HG03139 (cell line): ENCODE data around the gene DVL1.

Experiments
- ATAC-seq: cut with Tn5 transposase; IDR thresholded peaks from one replicate; pipeline ENCODE4 v1.9.1; 2021; ENCODE audit not compliant: unreplicated experiment

Gene DVL1

GRCh38 chr1:1342061-1342562 is 7.1 kb downstream of the DVL1 start:
- ATAC-seq = no peak

DNA sequence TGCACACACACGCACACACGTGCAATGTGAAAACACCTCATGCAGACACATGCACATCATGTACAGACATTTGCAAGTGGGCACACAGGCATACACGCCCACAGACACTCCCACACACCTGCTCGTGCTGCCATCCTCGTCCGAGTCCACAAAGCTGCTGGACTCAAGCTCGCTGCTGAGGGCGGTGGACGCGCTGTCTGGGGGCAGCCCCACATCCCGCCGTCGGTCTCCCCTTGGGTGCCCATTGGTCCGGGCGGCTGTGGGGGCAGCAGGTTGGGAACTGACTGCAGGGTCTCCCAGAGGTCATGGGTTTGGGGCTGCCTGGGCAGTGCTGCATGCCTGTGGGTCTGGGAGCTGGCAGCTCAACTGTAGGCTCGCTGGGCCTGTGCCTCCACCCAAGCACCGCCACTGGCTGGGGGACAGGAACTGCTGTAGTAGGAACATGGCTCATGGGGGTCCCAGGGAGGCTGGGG is 7.6 kb downstream of the DVL1 start:
- ATAC-seq = no peak

GRCh38 chr1:1340791-1341548 is 8.2 kb downstream of the DVL1 start:
- no peak for ATAC-seq

GRCh38 chr1:1340185-1340584 is 9.0 kb downstream of the DVL1 start:
- ATAC-seq = no peak

DNA sequence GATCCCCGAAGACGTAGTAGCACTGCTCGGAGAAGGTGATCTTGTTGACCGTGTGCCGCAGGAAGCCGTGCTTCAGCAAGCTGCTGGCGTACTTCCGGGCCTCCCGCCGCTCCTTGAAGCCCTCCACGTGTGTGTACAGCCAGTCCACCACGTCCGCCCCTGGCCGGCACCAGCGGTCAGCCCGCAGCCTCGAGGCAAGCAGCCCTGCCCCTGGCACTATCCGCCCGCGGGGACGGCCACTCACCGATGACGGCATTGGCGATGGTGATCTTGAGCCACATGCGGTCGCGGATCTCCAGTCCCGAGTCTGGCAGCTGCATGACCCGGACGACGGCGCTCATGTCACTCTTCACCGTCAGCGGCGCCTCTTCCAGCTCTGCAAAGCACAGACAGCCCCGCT is 10.9 kb downstream of the DVL1 start:
- no peak for ATAC-seq

DNA sequence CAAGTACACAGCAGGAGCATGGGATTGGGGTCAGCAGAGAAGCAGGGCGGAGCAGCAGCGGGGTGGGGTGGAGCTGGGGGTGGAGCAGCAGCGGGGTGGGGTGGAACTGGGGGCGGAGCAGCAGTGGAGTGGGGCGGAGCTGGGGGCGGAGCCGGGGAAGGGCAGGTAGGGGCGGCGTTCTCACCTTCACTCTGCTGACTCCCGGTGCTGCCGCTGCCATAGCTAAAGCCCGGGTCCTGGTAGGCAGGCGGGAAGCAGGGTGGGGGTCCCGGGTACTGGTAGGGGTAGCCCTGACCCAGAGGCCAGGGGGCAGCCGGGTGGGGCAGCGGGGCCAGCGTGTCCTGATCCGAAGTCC is 11.4 kb downstream of the DVL1 start:
- ATAC-seq = no peak

- no peak for ATAC-seq
Measured at GRCh38 chr1:1336931-1337792, 12.1 kb downstream of the DVL1 start.

DNA sequence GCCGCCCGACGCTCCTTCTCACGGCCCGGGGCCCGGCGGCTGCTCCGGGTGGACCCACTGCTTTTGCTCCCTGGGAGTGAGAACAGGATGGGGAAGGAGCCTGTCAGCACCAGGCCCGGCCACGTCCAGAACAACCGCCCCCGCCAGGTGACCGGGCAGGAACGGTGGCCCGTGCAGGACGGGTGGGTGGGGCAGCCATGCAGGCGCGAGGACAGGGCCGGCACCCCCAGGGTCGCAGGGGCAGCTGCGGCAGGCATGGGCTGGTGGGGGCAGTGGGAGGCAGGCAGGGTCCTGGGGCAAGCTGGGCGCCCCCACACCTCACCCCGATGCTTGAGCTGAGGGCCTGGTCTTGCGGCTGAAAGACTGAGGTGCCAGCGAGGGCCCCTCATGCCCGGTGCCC is 12.8 kb downstream of the DVL1 start:
- ATAC-seq = no peak

DNA sequence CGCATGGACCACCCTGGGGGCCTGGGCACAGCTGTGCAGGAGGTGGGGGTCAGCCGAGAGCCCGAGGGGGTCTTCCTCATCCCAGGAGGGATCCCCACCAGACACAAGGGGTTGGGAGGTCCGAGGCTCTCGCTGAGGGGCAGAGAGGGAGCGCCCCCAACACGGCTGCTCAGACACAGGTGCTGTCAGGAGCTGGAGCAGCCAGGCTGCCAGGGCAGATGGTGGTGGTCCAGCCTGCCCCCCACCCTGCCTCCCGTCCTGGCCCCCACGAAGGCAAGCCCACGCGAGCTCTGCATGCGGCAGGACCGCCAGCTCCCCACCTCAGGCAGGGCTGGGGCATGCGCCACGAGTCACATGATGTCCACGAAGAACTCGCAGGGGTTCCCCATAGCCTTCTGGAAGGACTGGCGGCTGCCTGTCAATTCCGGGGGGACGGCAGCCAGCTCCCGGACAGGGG is 13.4 kb downstream of the DVL1 start:
- ATAC-seq = no peak

DNA sequence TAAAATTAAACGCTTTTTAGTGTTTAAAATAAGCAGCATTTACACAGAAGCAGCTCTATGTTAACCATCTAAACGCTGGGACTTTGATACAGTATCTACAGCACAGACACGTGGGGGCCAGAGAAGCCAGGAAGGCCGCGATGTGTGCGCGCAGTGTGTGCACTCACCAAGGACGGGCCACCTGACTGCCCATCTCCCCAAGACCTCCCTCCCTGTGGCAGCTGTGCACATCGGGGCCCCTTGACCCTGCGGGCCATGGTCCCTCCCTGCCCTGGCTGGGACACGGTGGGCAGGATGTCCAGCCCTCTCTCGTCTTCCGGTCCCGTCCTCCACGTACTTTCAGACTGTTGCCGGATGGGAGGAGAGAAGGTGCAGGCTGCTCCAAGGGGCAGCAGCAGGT is 13.9 kb downstream of the DVL1 start:
- no peak for ATAC-seq

GRCh38 chr1:1334835-1335234 is 14.4 kb downstream of the DVL1 start:
- ATAC-seq = no peak

DNA sequence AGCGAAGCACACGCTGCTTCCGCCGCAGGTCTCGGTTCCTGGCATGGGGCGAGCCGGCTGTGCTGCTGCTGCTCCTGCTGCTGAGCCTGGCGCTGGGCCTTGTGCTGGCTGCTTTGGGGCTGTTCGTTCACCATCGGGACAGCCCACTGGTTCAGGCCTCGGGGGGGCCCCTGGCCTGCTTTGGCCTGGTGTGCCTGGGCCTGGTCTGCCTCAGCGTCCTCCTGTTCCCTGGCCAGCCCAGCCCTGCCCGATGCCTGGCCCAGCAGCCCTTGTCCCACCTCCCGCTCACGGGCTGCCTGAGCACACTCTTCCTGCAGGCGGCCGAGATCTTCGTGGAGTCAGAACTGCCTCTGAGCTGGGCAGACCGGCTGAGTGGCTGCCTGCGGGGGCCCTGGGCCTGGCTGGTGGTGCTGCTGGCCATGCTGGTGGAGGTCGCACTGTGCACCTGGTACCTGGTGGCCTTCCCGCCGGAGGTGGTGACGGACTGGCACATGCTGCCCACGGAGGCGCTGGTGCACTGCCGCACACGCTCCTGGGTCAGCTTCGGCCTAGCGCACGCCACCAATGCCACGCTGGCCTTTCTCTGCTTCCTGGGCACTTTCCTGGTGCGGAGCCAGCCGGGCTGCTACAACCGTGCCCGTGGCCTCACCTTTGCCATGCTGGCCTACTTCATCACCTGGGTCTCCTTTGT is 15.5 kb downstream of the DVL1 start:
- no peak for ATAC-seq

DNA sequence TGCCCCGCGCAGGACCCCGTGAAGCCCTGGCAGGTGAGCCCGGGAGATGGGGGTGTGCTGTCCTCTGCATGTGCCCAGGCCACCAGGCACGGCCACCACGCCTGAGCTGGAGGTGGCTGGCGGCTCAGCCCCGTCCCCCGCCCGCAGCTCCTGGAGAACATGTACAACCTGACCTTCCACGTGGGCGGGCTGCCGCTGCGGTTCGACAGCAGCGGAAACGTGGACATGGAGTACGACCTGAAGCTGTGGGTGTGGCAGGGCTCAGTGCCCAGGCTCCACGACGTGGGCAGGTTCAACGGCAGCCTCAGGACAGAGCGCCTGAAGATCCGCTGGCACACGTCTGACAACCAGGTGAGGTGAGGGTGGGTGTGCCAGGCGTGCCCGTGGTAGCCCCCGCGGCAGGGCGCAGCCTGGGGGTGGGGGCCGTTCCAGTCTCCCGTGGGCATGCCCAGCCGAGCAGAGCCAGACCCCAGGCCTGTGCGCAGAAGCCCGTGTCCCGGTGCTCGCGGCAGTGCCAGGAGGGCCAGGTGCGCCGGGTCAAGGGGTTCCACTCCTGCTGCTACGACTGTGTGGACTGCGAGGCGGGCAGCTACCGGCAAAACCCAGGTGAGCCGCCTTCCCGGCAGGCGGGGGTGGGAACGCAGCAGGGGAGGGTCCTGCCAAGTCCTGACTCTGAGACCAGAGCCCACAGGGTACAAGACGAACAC is 16.3 kb downstream of the DVL1 start:
- ATAC-seq = no peak

GRCh38 chr1:1332031-1332755 is 17.0 kb downstream of the DVL1 start:
- ATAC-seq = no peak

DNA sequence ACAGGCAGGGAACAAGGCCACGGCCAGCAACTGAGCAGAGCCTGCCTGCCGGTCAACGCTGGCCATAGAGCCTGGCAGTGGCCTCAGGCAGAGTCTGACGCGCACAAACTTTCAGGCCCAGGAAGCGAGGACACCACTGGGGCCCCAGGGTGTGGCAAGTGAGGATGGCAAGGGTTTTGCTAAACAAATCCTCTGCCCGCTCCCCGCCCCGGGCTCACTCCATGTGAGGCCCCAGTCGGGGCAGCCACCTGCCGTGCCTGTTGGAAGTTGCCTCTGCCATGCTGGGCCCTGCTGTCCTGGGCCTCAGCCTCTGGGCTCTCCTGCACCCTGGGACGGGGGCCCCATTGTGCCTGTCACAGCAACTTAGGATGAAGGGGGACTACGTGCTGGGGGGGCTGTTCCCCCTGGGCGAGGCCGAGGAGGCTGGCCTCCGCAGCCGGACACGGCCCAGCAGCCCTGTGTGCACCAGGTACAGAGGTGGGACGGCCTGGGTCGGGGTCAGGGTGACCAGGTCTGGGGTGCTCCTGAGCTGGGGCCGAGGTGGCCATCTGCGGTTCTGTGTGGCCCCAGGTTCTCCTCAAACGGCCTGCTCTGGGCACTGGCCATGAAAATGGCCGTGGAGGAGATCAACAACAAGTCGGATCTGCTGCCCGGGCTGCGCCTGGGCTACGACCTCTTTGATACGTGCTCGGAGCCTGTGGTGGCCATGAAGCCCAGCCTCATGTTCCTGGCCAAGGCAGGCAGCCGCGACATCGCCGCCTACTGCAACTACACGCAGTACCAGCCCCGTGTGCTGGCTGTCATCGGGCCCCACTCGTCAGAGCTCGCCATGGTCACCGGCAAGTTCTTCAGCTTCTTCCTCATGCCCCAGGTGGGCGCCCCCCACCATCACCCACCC is 17.9 kb downstream of the DVL1 start, which contains the start of gene TAS1R3:
TAS1R3 (plus strand) TSS at position 213 of the 898 bp plus-strand sequence; CDS start at position 279, 66 bp downstream.
- no peak for ATAC-seq

DNA sequence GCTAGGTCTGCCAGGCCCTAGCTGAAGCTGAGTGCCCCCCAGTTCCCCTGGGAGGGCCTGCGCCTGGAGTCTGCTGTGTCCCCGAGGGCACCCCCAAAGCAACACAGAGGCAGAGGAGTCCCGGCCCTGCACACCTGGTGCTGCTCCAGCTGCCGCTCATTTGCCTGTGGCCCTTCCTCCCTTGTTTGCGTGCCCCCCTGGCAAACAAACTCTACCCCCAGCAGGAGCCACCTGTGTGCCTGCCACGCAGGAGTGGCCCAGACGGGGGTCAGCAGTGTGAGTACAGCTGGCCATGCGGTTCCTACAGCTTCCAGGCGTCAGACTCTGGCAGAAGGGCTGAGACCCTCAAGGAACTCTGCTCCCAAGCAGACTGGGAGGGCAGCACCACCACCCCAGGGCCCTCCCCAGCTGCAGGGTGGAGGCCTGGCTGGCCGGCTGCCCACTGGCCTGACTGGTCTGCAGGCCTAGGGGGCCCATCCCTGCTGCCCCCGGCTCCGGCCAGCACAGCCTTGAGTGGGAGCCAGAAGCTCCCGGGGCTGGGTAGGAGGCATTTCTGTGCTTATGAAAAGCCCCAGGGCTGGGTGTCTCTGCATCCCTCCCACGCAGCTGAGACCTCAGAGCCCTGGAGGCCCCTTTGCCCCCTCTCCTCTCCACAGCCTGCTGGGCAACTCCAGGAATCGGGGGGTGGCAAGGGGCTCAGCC is 18.7 kb downstream of the DVL1 start:
- ATAC-seq = no peak

- no peak for ATAC-seq
Measured at GRCh38 chr1:1329304-1330210, 19.7 kb downstream of the DVL1 start.
